GM21381 (cell line): ENCODE measurements around the gene SENP8.
"Not testable (repeated sequence)": the region's sequence is repeated elsewhere in the genome, so short reads cannot be mapped to it uniquely, and the experiment has no call there.

Source experiments
- ATAC-seq: cut with Tn5 transposase; IDR thresholded peaks from one replicate; pipeline ENCODE4 v1.9.1; 2021; ENCODE audit warnings: mild to moderate bottlenecking, moderate library complexity; ENCODE audit not compliant: unreplicated experiment

Gene SENP8

DNA sequence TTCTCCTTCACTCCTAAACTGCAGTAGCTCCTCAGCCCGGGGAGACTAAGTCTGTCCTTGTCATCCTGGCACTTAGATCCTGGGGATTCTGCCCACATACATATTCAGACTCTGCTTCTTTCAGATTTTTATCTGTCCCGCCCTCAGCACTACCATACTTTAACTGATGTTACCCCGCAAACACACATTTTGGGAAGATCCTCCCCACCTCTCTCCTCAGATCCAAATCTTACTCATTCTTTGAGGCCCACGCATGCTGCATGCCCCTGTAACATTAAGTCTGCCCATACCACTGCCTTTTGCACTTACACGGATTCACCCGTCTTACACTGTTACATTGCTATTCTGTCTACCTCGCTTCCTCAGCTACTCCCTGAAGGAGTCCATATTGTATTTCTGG, 36.1 kb downstream of the SENP8 start:
- no peak for ATAC-seq

- no peak for ATAC-seq
Measured at GRCh38 chr15:72155003-72155621, 36.9 kb downstream of the SENP8 start.

DNA sequence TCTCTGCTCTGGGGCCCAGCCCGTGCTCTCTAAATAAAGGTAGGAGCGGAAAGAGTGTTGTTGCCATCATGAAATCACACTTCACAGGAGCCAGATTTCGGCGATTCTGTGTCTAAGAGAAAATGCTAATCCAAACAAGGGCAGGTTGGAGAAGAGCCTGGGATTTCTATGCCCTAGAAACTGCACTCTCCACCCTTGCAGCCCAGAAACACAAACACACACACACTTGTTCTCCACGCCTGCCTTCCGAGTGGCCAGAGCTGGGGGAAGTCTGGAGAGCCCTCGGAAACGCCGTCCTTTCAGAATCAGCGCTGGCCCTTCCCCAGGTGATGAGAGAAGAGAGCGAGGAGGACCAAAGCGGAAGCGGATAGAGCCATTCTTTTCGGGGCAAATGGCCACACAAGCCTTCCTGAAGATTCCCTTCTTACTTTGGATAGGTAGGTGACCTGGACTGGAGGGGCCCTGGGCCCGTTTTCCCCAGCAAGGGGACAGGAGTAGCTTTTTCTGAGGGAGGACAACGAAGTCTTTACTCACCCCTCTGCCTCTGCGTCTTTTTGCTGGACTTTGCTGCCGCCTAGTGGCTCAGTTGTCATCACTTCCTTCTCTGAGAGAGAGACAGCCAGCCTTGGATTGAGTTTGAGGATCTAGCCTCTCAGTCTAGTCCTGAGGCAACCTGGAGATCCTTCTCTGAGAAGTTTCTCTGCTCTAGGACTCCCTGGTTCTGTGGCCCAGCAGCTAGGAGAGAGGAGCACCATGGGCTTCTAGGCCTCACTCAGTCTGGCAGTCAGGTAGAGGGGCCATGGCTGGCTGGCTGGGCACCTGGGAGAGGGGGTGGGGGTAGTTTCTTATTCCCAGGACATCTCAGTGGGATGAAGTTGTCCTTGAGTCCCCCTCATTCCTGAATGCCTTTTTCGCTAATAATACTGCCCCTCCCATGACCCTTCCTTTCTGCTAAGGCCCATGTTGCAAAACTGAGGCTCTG, 37.7 kb downstream of the SENP8 start:
- no peak for ATAC-seq

GRCh38 chr15:72156928-72157327, 38.7 kb downstream of the SENP8 start:
- ATAC-seq: no peak

DNA sequence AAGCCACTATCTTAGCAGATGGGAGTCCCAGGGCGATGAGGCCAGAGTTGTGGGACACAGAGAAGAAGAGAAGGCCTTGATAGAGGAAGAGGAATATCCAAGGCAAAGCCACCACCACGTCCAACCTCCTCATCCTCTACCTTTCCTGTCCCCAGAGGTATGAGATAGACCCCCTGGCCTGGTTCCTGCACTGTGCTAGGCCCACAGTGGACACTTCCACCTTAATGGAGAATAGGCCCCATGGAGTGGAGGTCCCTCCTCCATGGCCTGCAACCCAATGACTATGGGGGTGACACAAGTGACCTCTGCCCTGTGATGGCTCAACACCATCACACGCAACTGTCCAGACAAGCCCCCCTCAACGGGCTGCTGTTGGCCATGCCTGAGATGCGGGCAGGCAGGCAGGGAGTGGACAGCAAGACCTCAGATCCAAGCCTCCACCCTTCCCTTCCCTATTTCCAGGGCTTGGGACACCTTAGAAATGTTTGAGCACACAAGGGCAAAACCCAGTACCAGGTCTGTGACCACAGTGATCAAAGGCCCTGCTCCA, 42.6 kb downstream of the SENP8 start:
- no peak for ATAC-seq

GRCh38 chr15:72161361-72162132, 43.3 kb downstream of the SENP8 start:
- no peak for ATAC-seq

DNA sequence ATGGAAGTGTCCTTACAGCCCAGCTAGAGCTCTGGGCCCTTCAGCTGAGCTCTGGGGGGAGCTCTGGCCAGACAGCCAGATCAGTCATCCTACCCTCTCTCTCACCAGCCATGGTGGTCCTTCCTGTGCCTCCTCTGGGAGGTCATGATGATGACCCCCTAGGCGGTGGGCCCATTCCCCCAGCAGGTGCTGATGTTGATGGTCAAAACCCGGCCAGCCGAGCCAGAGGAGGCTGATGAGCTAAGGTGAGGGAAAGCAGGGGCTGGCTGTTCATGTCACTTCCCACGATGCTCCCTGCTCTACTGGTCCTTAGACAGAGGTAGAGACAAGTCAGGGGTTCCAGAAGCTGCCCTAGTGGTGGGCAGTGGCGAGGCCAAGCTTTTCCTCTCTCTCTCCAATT, 44.4 kb downstream of the SENP8 start:
- no peak for ATAC-seq

GRCh38 chr15:72163719-72164118, 45.5 kb downstream of the SENP8 start:
- ATAC-seq: no peak

DNA sequence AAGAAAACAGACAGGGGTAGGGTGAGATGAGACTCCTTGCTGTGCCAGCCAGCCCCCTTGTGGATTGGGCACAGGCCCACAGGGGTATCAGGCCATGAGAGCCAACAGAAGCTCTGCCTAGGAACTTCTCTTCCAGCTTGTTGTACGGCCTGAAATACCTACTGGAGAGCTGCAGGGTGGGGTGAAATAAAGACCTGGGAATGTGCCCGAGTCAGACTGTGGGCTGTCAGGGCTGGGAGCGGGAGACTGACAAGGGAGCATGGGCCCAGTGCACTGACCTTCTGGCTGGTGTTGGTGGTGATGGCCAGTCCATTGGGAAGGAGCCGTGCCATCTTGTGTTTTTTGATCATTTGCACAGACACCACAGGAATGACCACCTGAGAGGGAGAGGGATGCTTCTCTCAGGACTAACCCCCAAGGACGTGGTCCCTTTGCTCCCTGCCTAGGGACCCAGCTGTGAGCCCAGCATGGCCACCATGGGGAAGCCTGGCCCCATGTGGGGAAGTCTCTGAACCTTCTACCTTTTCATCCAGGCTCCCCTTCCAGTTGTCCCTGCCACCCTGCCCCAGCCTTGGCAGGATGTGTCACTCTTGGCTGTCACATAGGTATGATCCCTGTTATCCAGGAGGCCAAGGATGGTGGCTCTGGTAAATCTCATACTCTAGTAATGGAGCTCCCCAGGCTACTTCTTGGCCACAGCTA, 48.7 kb downstream of the SENP8 start:
- no peak for ATAC-seq

DNA sequence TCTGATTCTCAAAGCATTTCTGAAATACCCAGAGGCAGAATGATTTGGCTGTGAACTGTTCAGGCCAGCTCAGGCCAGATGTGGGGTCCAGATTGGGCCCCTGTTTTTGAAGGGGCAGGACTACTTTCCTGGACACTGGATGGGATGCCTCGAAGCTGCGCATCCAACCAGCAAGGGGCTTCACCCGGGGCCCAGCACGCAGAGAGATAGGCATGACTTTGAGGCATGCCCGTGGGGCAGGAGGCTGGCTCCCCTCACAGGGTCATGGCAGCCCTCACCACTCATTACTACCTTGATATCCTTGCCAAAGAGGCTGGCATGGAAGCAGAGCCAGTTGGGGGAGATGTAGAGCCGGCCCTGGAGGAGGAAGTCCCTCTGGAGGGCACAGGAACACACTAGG, 49.2 kb downstream of the SENP8 start:
- no peak for ATAC-seq

DNA sequence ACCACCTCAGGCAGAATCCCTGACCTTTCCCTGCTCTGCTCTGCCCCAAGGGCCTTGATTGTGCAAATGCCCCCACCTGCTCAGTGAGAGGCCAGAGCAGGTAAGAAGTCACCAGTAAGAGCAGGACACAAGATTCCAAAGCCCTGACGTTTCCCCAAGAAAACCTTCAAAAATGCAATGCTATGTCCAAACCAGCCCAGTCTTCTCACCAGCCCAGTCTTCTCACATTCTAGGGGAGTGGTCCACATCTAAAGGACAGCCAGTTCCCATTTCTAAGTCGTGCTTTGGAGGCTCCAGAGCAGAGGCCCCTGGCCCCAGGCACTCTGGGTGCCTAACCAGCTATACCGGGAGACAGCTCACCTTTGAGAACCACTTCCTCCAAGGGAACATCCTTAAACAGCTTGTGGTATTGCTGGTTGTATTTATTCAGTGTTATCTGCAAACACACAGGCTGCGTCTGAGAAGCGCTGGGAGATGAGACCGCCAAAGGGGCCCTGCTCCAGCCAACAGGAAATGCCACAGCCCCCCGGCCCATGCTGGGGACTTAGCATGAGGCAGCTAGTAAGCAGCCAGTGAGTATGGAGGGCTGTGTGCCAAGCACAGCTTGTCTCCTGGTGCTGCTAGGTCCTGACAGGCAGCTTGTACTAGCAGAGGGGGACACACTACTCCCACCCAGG, 50.1 kb downstream of the SENP8 start:
- no peak for ATAC-seq

GRCh38 chr15:72168808-72169190, 50.6 kb downstream of the SENP8 start:
- ATAC-seq: no peak

DNA sequence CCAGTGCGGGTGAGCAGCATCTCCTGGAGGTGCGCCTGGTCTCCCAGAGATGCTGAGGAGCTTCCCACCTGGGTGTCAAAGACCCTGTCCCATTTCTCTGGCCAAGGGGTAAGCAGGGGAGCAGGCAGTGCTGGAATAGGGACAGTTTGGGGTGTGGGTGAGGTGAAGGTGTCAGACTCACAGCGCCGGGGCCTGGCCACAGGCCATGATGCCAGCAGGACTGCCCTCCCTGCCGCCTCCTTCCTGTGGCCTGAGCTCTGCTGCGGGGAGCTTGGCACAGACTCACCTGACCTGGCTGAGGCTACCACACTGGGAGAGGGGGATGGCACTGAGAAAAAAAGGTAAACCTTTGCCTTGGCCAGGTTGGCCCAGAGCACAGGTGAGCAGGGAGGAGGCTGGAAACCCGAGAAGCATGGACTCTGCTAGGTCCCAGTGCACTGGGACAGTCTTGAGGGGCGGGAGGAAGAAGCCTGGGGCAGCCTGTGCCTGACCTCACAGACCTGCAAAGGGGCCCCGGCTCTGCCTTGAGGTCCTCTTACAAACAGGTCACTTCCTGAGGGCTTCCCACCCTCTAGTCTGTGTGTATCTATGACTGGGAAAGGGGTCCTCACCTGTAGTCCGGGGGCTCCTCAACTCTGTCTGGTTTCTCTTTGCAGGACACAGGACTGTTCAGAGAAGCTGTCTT, 51.2 kb downstream of the SENP8 start:
- no peak for ATAC-seq

GRCh38 chr15:72169921-72170611, 51.9 kb downstream of the SENP8 start:
- no peak for ATAC-seq

GRCh38 chr15:72170691-72171090, 52.5 kb downstream of the SENP8 start:
- ATAC-seq: no peak

DNA sequence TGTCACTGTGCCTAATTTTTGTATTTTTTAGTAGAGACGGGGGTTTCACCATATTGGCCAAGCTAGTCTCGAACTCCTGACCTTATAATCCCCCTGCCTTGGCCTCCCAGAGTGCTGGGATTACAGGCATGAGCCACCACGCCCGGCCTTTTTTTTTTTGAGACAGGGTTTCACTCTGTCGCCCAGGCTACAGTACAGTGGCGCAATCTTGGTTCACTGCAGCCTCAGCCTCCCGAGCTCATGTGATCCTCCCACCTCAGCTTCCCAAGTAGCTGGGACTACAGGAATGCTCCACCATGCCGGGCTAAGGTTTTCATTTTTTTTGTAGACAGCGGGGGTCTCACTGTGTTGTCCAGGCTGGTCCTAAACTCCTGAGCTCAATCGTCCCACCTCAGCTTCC, 53.8 kb downstream of the SENP8 start:
- ATAC-seq: not testable (repeated sequence)

DNA sequence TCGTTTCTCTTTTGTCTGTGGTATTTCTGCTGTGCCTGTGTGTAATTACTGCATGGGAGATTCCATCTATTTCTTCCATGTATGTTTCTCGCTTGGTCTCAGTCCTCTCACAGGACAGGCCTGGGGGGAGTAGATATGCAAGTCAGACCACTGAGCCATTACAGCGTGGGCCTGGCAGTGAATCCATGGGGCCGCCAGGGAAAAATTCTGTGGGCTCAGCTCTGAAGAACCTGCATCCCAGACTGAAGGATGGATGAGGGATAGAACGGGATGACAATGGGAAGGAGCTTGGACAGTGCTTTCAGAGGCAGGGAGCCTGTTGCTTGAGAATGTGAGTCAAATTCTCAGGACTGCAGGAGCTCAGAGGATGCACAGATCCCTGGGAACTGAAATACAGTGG, 54.6 kb downstream of the SENP8 start:
- no peak for ATAC-seq

DNA sequence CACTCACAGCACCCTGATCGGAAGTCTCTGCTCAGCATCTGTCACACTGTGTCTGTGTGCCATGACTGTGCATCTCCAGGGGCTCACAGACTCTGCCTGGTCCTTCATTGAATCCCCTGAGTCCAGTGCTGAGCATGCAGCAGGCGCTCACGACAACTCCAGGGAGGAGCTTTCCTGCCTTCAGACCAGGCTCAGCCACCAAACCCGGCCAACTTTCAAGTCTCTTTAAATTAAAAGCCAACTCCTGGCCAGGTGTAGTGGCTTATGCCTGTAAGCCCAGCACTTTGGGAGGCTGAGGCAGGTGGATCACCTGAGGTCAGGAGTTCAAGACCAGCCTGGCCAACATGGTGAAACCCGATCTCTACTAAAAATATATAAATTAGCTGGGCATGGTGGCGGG, 55.2 kb downstream of the SENP8 start:
- no peak for ATAC-seq
